SU-DHL-6 (cell line): ENCODE measurements around the gene EN2.

Experiments
- CTCF ChIP-seq: fragments of 200-600 bp; sonication (generic); IDR thresholded peaks from one replicate; pipeline ENCODE4 v1.5.1; 2017; ENCODE audit warnings: antibody characterized with exemption, mild to moderate bottlenecking, low read length, moderate library complexity; ENCODE audit not compliant: insufficient read depth, poor library complexity, severe bottlenecking
- EZH2phosphoT487 ChIP-seq: fragments of 200-600 bp; sonication (generic), shearing (Covaris generic); conservative IDR thresholded peaks from 2 replicates; pipeline ENCODE4 v1.6.1; 2018; ENCODE audit warnings: mild to moderate bottlenecking, antibody characterized with exemption, low read length, moderate library complexity, mixed read lengths

GRCh38 chr7:155491812-155492211 is 33.9 kb downstream of the EN2 start:
- TF ChIP-seq CTCF (no peak), EZH2phosphoT487 (no peak)
